Heart left ventricle (tissue), 16 donors: Measurements from ENCODE around the gene OR5H2. TPM values are rescaled to one million over a fixed set of nuclear protein-coding genes. Genes with fewer than 3 reads are reported as not detected.

Source experiments
- ATAC-seq, 4 donors: fragments of 200-7000 bp; cut with Tn5 transposase; one replicate each; pipeline ENCODE4 v1.9.1; 2020 to 2022; ENCODE audit warnings: moderate library complexity in 4 of 4, mild to moderate bottlenecking in 3 of 4, moderate number of reproducible peaks in 1 of 4
- DNase-seq, 5 donors: peaks; one replicate each; pipeline ENCODE4 v3.0.0-alpha.2; 2020
- H3K27ac ChIP-seq, 12 donors: fragments of 200-600 bp; sonication (generic) in 4 of 12; one replicate each; pipeline versions ENCODE4 v1.5.0 to v1.8.0; 2016 to 2022; ENCODE audit warnings: mild to moderate bottlenecking in 2 of 12
- H3K27me3 ChIP-seq, 9 donors: fragments of 200-600 bp; sonication (generic) in 2 of 9; one replicate each; pipeline versions ENCODE4 v1.5.1 to v1.8.0; 2016 to 2022; ENCODE audit warnings: mild to moderate bottlenecking in 3 of 9
- H3K36me3 ChIP-seq, 9 donors: fragments of 200-600 bp; sonication (generic) in 2 of 9; one replicate each; pipeline versions ENCODE4 v1.5.0 to v1.8.0; 2018 to 2022; ENCODE audit warnings: mild to moderate bottlenecking in 2 of 9
- H3K4me1 ChIP-seq, 12 donors: fragments of 200-600 bp; sonication (generic) in 4 of 12; one replicate each; pipeline versions ENCODE4 v1.5.0 to v1.8.0; 2016 to 2022; ENCODE audit warnings: mild to moderate bottlenecking in 3 of 12
- H3K4me3 ChIP-seq, 12 donors: fragments of 200-600 bp; sonication (generic) in 4 of 12; one replicate each; pipeline versions ENCODE4 v1.5.0 to v1.8.0; 2017 to 2022; ENCODE audit warnings: mild to moderate bottlenecking in 9 of 12, moderate library complexity in 4 of 12
- H3K9me3 ChIP-seq, 12 donors: fragments of 200-600 bp; sonication (generic) in 4 of 12; one replicate each; pipeline versions ENCODE4 v1.5.0 to v1.8.0; 2016 to 2022; ENCODE audit warnings: mild to moderate bottlenecking in 1 of 12
- POLR2A ChIP-seq, 2 donors: fragments of 450-650 bp; IDR thresholded peaks; one replicate each; pipeline ENCODE4 v1.6.1; 2017; ENCODE audit warnings: antibody characterized with exemption in 2 of 2, mild to moderate bottlenecking in 2 of 2, moderate library complexity in 2 of 2
- WGBS, 4 donors: extraction: QIAGEN DNeasy Blood & Tissue Kit in 2 of 4; methylation state at CpG; one replicate each; pipeline versions ENCODE4 v1.1.5 to v1.1.7; 2013 to 2018; 5-methylcytosine and 5-hydroxymethylcytosine counted together
- intact Hi-C, 10 donors: fragments of 100-400 bp; cut with DNase I; formaldehyde crosslinking; loops; one replicate each; pipeline versions ENCODE4 v1.11.1 to v1.14.2; 2022
- polyA plus RNA-seq, 2 donors: library from polyadenylated mRNA; stranded (reverse); fragments of 200-250 nt; gene quantifications; one replicate each; pipeline ENCODE4 v1.2.3, GENCODE V29; 2013
- total RNA-seq, 9 donors: library from RNA; depleted of rRNA in 2 of 9; stranded (reverse); fragments of >200 nt in 2 of 9; fragmentation: NEBNext Ultra II Directional in 3 of 9; extraction: Animal tissue kit (Norgen Biotek cat#: 25700) in 3 of 9; gene quantifications; one replicate each; pipeline versions ENCODE4 v1.1.0 to v1.2.4, GENCODE V29; 2016 to 2023
- TF ChIP-seq, protein P1 (sequence below), 12 donors: fragments of 200-600 bp; sonication (generic) in 4 of 12; IDR thresholded peaks; one replicate each; pipeline versions ENCODE4 v1.5.0 to v1.8.0; 2018 to 2022; ENCODE audit warnings: antibody characterized with exemption in 12 of 12, mild to moderate bottlenecking in 5 of 12
- donor health status: ischemic (EF 13 %, LVEDD 7.1; RV severe dilation, severe dysfunction).
- donor health status: healthy with polysubstance abuse.
- donor health status: DM: no; HTN: yes; CAD: no.
- donor health status: DM: no; HTN: no; CAD: no.
- donor health status: ischemic (EF 25% LVEDD 6.9; RV normal size, moderate dysfunction).
- donor health status: ischemic (EF 25% LVEDD 5.7; RV mildly dilated, moderate dysfunction).
- donor health status: healthy.
- donor health status: DM: yes; HTN: yes; CAD: no.
- donor health status: ischemic (EF 35%, LVEDD 5.7; RV mildly dilated, moderate dysfunction).
- donor health status: nonischemic (EF 11% LVEDD 7.7; RV severe dilation, severe dysfunction).
- donor health status: DM: yes; HTN: yes; CAD: no.
- donor health status: PGD.
- donor health status: ischemic (EF 29% LVEDD 5.4; RV normal size, mild dysfunction).
- donor health status: nonischemic (EF 23%, LVEDD 6.1; RV moderate dilation, normal function).

Gene OR5H2
- total and polyA plus RNA-seq, 11 donors: not detected

DNA sequence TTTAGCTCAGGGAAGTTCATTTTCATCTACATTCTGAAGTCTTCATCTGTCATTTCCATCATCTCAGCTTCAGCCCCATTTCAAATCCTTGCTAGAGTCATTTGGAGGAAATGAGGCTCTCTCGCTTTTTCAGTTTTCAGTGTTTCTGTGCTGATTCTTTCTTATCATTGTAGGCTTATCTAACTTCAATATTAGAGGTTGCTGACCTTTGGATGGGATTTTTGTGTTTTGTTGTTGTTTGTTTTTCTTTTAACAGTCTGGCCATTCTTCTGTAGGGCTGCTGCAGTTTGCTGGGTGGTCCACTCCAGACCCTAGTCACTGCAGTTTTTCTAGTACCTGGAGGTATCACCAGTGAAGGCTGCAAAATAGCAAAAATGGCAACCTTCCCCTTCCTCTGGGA lies 8.6 kb downstream of the OR5H2 start:
- Histone ChIP-seq H3K4me3 (no peak overlapping the region), H3K4me1 (no peaks in the 10 kb centered on the region), H3K27ac (no peak overlapping the region), H3K9me3 (peaks cover 0 to 7% (median 0%) of the 10 kb centered on the region in 12 donors), H3K27me3 (no peaks in the 10 kb centered on the region), H3K36me3 (no peaks in the 10 kb centered on the region)
- no peak for DNase-seq
- ATAC-seq: no peak
- TF ChIP-seq, protein P1, sequence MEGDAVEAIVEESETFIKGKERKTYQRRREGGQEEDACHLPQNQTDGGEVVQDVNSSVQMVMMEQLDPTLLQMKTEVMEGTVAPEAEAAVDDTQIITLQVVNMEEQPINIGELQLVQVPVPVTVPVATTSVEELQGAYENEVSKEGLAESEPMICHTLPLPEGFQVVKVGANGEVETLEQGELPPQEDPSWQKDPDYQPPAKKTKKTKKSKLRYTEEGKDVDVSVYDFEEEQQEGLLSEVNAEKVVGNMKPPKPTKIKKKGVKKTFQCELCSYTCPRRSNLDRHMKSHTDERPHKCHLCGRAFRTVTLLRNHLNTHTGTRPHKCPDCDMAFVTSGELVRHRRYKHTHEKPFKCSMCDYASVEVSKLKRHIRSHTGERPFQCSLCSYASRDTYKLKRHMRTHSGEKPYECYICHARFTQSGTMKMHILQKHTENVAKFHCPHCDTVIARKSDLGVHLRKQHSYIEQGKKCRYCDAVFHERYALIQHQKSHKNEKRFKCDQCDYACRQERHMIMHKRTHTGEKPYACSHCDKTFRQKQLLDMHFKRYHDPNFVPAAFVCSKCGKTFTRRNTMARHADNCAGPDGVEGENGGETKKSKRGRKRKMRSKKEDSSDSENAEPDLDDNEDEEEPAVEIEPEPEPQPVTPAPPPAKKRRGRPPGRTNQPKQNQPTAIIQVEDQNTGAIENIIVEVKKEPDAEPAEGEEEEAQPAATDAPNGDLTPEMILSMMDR (IDR thresholded peaks at IDR 0.05): no peak
- TF ChIP-seq POLR2A (IDR thresholded peaks at IDR 0.05): no peak
- intact Hi-C loops: no loop called here
- WGBS, 4 donors: 73 to 79% (median 76%) methylated on average over 1 of the region's 1 CpG

DNA sequence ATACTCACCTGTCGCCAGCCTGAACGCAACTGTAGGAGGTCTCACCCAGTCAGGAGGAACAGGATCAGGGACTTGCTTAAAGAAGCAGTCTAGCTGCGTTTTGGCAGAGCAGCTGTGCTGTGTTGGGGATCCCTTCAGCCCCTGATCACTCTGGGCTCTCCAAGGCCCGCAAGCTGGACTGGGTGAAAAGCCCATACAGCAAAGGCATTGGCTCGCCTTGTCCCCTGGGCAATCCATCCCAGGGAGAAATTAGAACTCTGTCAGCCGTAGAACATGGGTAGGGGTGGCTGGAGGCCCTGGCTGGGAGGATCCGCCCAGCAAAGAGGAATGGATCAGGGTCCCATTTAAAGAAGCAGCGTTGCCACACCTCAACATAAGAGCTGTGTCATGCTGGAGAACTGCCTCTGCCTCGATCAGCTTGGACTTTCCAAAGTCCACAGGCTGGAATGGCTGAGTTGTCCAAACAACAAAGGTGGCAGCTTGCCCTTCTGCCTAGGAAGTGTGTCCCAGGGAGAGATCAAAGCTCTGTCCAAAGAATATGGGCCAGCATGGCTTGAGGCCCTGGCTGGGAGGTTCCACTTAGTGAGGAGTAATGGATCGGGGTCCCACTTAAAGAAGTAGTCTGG lies 9.1 kb downstream of the OR5H2 start:
- TF ChIP-seq, protein P1 (IDR thresholded peaks at IDR 0.05): no peak
- no peak for TF ChIP-seq POLR2A (IDR thresholded peaks at IDR 0.05)
- Histone ChIP-seq H3K27ac (no peak overlapping the region), H3K27me3 (no peaks in the 10 kb centered on the region), H3K4me3 (no peak overlapping the region), H3K9me3 (peaks cover 0 to 7% (median 0%) of the 10 kb centered on the region in 12 donors), H3K4me1 (no peaks in the 10 kb centered on the region), H3K36me3 (no peaks in the 10 kb centered on the region)
- ATAC-seq (no peak), DNase-seq (no peak)
- intact Hi-C loops: no loop called here
- WGBS, 4 donors: 77 to 84% (median 81%) methylated on average over 7 to 10 of the region's 10 CpGs

DNA sequence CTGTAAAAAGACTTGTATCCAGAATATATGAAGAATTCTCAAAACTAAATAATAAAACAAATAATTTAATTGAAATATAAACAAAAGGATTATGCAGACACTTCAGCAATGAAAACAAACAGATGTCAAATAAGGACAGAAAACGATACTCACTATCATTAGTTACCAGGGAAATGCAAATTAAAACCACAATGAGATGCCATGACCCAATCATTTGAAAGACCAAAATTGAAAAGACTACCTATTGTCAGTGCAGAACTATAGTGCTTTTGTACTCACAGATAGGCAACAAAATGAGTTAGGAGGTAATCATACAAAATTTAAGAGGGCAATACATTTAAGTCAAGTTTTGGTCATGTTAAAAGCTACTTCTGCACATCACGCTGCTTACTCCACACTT lies 39.8 kb downstream of the OR5H2 start:
- H3K36me3 ChIP-seq: no peaks in the 10 kb centered on the region
- TF ChIP-seq POLR2A (IDR thresholded peaks at IDR 0.05): no peak
- TF ChIP-seq, protein P1 (IDR thresholded peaks at IDR 0.05): no peak
- no peak for ATAC-seq
- intact Hi-C loops: no loop called here
- H3K27me3 ChIP-seq: no peaks in the 10 kb centered on the region
- no peak overlapping the region for H3K4me3 ChIP-seq
- 79 to 90% (median 85%) methylated on average over 2 of the region's 2 CpGs for WGBS, 4 donors
- no peak for DNase-seq
- no peaks in the 10 kb centered on the region for H3K9me3 ChIP-seq
- no peaks in the 10 kb centered on the region for H3K4me1 ChIP-seq
- no peak overlapping the region for H3K27ac ChIP-seq

DNA sequence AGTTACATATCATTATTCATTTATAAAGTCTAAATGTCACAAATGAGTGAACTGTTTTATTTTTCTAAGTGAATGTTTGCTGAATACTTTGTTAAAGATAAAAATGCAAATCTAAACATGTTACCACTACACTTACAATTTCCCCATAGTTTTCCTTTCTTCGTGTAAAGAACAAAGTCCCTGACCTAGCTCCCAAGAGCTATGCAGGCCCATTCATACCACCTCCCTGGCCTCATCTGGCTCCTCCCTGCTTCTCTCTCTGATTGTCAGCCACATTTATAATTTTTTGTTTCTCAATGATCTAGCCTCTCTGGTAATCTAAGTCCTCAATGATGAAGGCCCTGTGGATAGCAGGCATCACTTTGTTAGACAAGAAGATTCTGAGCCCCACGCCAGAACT lies 40.4 kb downstream of the OR5H2 start:
- Histone ChIP-seq H3K27ac (no peak overlapping the region), H3K27me3 (no peaks in the 10 kb centered on the region), H3K4me3 (no peak overlapping the region), H3K4me1 (no peaks in the 10 kb centered on the region), H3K9me3 (no peaks in the 10 kb centered on the region), H3K36me3 (no peaks in the 10 kb centered on the region)
- DNase-seq (no peak), ATAC-seq (no peak)
- TF ChIP-seq, protein P1 (IDR thresholded peaks at IDR 0.05): no peak
- no peak for TF ChIP-seq POLR2A (IDR thresholded peaks at IDR 0.05)
- intact Hi-C loops: no loop called here
- 72 to 92% (median 81%) methylated on average over 2 of the region's 2 CpGs for WGBS, 4 donors
